GM19099 (cell line): ENCODE measurements around the gene CD63.

Experiments used
- POLR2A ChIP-seq: IDR thresholded peaks from 3 replicates; pipeline ENCODE4 v1.6.1; 2011; ENCODE audit warnings: low read depth; ENCODE audit not compliant: insufficient read length; ENCODE audit errors: extremely low read depth

Gene CD63

GRCh38 chr12:55718624-55719275, 10.1 kb downstream of the CD63 start:
- no peak for TF ChIP-seq POLR2A

- no peak for TF ChIP-seq POLR2A
Observed at GRCh38 chr12:55718015-55718414, 10.8 kb downstream of the CD63 start.

- TF ChIP-seq POLR2A: no peak
Observed at GRCh38 chr12:55717011-55718007, 11.5 kb downstream of the CD63 start.

- TF ChIP-seq POLR2A: no peak
Observed at GRCh38 chr12:55716582-55716957, 12.2 kb downstream of the CD63 start.

GRCh38 chr12:55715833-55716581, 12.8 kb downstream of the CD63 start, which contains the start of gene BLOC1S1:
Gene BLOC1S1 (plus strand): TSS chr12:55716046. CDS start chr12:55716052, 6 bp downstream.
- peak; percentile 70 for TF ChIP-seq POLR2A

GRCh38 chr12:55715169-55715764, 13.5 kb downstream of the CD63 start:
- TF ChIP-seq POLR2A: no peak

- no peak for TF ChIP-seq POLR2A
Observed at GRCh38 chr12:55713721-55714120, 15.1 kb downstream of the CD63 start.

GRCh38 chr12:55712700-55713415, 16.0 kb downstream of the CD63 start:
- no peak for TF ChIP-seq POLR2A

GRCh38 chr12:55711786-55712553, 16.8 kb downstream of the CD63 start:
- no peak for TF ChIP-seq POLR2A

GRCh38 chr12:55708695-55709233, 20.0 kb downstream of the CD63 start:
- TF ChIP-seq POLR2A: no peak

GRCh38 chr12:55707841-55708694, 20.7 kb downstream of the CD63 start, which contains the start of gene ITGA7:
Gene ITGA7 (minus strand): TSS chr12:55707904. CDS start chr12:55707682, 222 bp downstream.
- TF ChIP-seq POLR2A: no peak

- TF ChIP-seq POLR2A: no peak
Observed at GRCh38 chr12:55707219-55707671, 21.6 kb downstream of the CD63 start.

GRCh38 chr12:55706568-55707218, 22.1 kb downstream of the CD63 start:
- TF ChIP-seq POLR2A: no peak
